Upper lobe of right lung (tissue), 1 donor: ENCODE measurements around the gene NFKBIZ. TPM values are rescaled to one million over a fixed set of nuclear protein-coding genes. Genes with fewer than 3 reads are reported as not detected.

Experiments
- ATAC-seq: fragments of 200-7000 bp; cut with Tn5 transposase; one replicate; pipeline ENCODE4 v1.9.1; 2020; ENCODE audit warnings: mild to moderate bottlenecking, moderate library complexity
- DNase-seq: peaks from one replicate; pipeline ENCODE4 v3.0.0-alpha.2; 2020
- H3K27ac ChIP-seq: fragments of 200-600 bp; one replicate; pipeline ENCODE4 v1.8.0; 2022
- H3K27me3 ChIP-seq: fragments of 200-600 bp; one replicate; pipeline ENCODE4 v1.8.0; 2022; ENCODE audit warnings: mild to moderate bottlenecking
- H3K36me3 ChIP-seq: fragments of 200-600 bp; one replicate; pipeline ENCODE4 v1.8.0; 2022
- H3K4me1 ChIP-seq: fragments of 200-600 bp; one replicate; pipeline ENCODE4 v1.8.0; 2022
- H3K4me3 ChIP-seq: fragments of 200-600 bp; one replicate; pipeline ENCODE4 v1.8.0; 2022; ENCODE audit warnings: mild to moderate bottlenecking
- H3K9me3 ChIP-seq: fragments of 200-600 bp; one replicate; pipeline ENCODE4 v1.8.0; 2022
- intact Hi-C: fragments of 100-400 bp; cut with DNase I; formaldehyde crosslinking; loops from one replicate; pipeline ENCODE4 v1.11.0; 2022
- total RNA-seq: library from RNA; stranded (reverse); fragmentation: NEBNext Ultra II Directional; extraction: Animal tissue kit (Norgen Biotek cat#: 25700); gene quantifications from one replicate; pipeline ENCODE4 v1.2.1, GENCODE V29; 2021
- TF ChIP-seq, protein P1 (sequence below): fragments of 200-600 bp; IDR thresholded peaks from one replicate; pipeline ENCODE4 v1.8.0; 2022; ENCODE audit warnings: antibody characterized with exemption
- donor health status: DM: no; HTN: yes; CAD: no; lungs with severe emphysema.

Gene NFKBIZ
- total RNA-seq, 1 donor from 2014 or later, result 87.7 TPM

- Histone ChIP-seq H3K4me1 (peaks cover 27% of the 10 kb centered on the region), H3K27ac (peak overlapping the region; percentile 88), H3K27me3 (no peaks in the 10 kb centered on the region), H3K4me3 (peak overlapping the region; percentile 58), H3K9me3 (no peaks in the 10 kb centered on the region), H3K36me3 (no peaks in the 10 kb centered on the region)
- ATAC-seq (peak; percentile 95), DNase-seq (peak; percentile 86)
- TF ChIP-seq, protein P1, sequence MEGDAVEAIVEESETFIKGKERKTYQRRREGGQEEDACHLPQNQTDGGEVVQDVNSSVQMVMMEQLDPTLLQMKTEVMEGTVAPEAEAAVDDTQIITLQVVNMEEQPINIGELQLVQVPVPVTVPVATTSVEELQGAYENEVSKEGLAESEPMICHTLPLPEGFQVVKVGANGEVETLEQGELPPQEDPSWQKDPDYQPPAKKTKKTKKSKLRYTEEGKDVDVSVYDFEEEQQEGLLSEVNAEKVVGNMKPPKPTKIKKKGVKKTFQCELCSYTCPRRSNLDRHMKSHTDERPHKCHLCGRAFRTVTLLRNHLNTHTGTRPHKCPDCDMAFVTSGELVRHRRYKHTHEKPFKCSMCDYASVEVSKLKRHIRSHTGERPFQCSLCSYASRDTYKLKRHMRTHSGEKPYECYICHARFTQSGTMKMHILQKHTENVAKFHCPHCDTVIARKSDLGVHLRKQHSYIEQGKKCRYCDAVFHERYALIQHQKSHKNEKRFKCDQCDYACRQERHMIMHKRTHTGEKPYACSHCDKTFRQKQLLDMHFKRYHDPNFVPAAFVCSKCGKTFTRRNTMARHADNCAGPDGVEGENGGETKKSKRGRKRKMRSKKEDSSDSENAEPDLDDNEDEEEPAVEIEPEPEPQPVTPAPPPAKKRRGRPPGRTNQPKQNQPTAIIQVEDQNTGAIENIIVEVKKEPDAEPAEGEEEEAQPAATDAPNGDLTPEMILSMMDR, result no peak
- intact Hi-C loops, result no loop called here
Measured at GRCh38 chr3:101827211-101828174, 21.8 kb upstream of the NFKBIZ start.

- ATAC-seq, result no peak
- H3K27ac ChIP-seq, result peak overlapping the region; percentile 88
- H3K9me3 ChIP-seq, result no peaks in the 10 kb centered on the region
- intact Hi-C loops, result no loop called here
- peak overlapping the region; percentile 58 for H3K4me3 ChIP-seq
- no peaks in the 10 kb centered on the region for H3K36me3 ChIP-seq
- no peak for DNase-seq
- peaks cover 27% of the 10 kb centered on the region for H3K4me1 ChIP-seq
- no peaks in the 10 kb centered on the region for H3K27me3 ChIP-seq
- TF ChIP-seq, protein P1, result no peak
Measured at GRCh38 chr3:101828276-101828675, 21.0 kb upstream of the NFKBIZ start.

DNA sequence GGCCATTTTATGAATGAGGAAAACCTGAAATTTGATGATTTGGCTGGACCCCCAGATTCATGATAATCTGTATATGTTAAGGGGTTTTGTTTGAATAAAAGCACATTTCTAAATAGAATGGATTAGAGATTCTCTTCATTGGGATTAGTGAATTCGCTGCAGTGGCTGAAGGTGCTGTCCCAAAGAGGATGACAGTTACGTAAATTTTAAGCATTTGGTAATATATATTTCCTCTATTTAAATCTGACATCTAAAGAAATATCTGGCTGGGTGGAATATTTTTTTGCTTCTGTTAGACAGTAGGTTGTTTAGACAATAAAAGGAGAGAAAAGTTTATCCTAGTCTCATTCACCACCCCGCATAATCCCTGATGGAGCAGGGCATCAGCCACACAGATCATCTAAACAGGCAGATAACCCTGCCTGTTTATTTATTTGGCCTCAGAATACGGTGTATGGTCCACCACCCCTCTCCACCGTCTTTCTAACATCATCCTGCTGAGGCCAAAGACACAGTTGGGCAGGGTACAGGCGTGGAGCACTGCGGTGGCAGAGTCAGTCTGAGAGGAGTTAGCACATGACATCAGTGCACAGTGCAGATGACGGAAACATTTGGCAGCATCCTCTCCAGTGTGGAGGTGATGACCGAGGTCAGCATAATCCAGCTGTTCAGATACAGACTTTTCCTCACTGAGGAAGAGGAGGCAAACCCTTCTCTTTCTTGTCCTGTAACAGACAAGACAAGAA lies 20.4 kb upstream of the NFKBIZ start:
- peak overlapping the region; percentile 88 for H3K27ac ChIP-seq
- DNase-seq, result no peak
- TF ChIP-seq, protein P1, result no peak
- no peaks in the 10 kb centered on the region for H3K9me3 ChIP-seq
- peaks cover 32% of the 10 kb centered on the region for H3K4me1 ChIP-seq
- ATAC-seq, result peak; percentile 74
- peak overlapping the region; percentile 58 for H3K4me3 ChIP-seq
- no peaks in the 10 kb centered on the region for H3K27me3 ChIP-seq
- H3K36me3 ChIP-seq, result no peaks in the 10 kb centered on the region
- intact Hi-C loops, result no loop called here

GRCh38 chr3:101829437-101829830 lies 19.9 kb upstream of the NFKBIZ start:
- intact Hi-C loops, result no loop called here
- H3K9me3 ChIP-seq, result no peaks in the 10 kb centered on the region
- TF ChIP-seq, protein P1, result no peak
- peak overlapping the region; percentile 58 for H3K4me3 ChIP-seq
- peak overlapping the region; percentile 88 for H3K27ac ChIP-seq
- H3K36me3 ChIP-seq, result no peaks in the 10 kb centered on the region
- H3K4me1 ChIP-seq, result peaks cover 32% of the 10 kb centered on the region
- H3K27me3 ChIP-seq, result no peaks in the 10 kb centered on the region
- ATAC-seq, result no peak
- no peak for DNase-seq

DNA sequence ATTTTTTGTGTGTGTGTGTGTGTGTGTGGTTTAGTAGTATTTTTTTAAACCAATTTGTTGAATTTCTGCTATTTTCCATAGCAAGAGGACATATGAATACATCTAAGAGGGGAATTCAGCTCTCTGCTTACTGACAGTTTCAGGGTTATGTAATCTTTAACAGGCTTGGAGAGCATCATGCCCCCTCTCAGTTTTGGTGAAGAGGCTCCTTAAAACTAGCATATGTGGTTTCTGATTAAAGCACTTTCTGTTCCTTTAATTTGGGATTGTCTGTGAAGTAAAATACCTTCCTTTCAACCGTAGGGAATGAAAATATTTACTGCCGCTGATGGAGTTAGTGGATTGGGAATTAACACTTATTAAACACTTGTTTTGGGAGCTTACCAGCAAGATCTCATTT lies 19.4 kb upstream of the NFKBIZ start:
- Histone ChIP-seq H3K4me3 (no peak overlapping the region), H3K27me3 (no peaks in the 10 kb centered on the region), H3K9me3 (no peaks in the 10 kb centered on the region), H3K27ac (no peak overlapping the region), H3K36me3 (no peaks in the 10 kb centered on the region), H3K4me1 (peaks cover 32% of the 10 kb centered on the region)
- ATAC-seq (no peak), DNase-seq (no peak)
- intact Hi-C loops, result no loop called here
- TF ChIP-seq, protein P1, result no peak
